NB4 (cell line): ENCODE measurements around the gene KCNK18.

Experiments
- DNase-seq: peaks from one replicate; pipeline ENCODE4 v3.0.0; 2010; ENCODE audit warnings: low read depth
- H3K4me3 ChIP-seq: one replicate; pipeline ENCODE4 v1.5.1; 2011; ENCODE audit warnings: mild to moderate bottlenecking, low read depth, low read length, moderate library complexity
- MYC ChIP-seq: IDR thresholded peaks from 2 replicates; pipeline ENCODE4 v1.6.1; 2011; ENCODE audit warnings: low read depth, low read length
- POLR2A ChIP-seq: IDR thresholded peaks from 2 replicates; pipeline ENCODE4 v1.6.1; 2011; ENCODE audit warnings: mild to moderate bottlenecking; ENCODE audit not compliant: insufficient read length; ENCODE audit errors: extremely low read depth
- TF ChIP-seq, protein P1 (sequence below): IDR thresholded peaks from 2 replicates; pipeline ENCODE4 v1.6.1; 2011; ENCODE audit warnings: low read depth, low read length
- TF ChIP-seq, protein P2 (sequence below): IDR thresholded peaks from one replicate; pipeline ENCODE4 v1.5.1; 2012; ENCODE audit warnings: low read depth, low read length

Gene KCNK18

DNA sequence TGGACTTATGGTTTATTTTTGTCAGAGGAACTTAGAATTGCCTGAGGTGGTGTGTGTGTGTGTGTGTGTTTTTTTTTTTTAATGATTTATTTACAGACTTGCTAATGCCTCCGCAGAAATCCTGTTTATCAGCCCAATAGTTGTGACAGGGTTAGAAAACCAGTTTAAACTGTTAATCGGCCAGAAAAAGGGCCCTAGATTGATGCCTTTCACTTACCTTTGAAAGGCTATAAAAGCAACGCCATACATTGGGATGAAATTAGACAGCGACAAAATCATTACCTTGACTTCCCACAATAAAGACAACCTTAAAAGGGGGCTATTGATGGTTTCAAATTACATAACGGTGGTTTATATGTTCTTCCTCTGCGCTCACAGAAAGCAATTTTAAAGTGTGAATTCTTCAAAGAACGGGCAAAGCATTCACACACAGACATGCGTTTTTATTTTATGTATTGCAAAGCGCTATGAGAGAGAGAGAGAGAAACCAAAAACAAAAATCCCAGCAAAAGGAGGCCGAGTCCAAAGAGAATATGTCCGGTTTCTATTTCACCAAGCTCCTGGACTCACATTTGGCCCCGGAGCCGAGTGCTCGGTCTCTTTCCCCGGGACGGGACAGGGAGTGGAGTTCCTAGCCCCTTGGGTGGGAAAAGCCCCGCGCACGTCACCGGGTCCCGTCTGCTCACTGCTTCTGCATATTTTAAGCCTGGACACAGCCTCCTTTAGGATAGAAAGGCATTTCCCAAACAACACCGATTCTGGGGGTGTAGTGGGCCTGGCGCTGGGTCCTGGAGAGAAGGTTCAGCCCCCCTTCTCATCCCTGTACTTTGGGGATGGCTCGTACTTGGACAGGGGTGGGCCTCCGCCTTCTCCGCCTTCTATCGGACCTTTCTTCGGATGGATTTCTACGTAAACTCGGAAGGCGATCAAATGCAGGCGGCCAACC lies 32.4 kb upstream of the KCNK18 start:
- H3K4me3 ChIP-seq: no peak overlapping the region
- no peak for DNase-seq
- TF ChIP-seq POLR2A (no peak), MYC (no peak)
- TF ChIP-seq, protein P1, sequence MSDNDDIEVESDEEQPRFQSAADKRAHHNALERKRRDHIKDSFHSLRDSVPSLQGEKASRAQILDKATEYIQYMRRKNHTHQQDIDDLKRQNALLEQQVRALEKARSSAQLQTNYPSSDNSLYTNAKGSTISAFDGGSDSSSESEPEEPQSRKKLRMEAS: no peak
- TF ChIP-seq, protein P2, sequence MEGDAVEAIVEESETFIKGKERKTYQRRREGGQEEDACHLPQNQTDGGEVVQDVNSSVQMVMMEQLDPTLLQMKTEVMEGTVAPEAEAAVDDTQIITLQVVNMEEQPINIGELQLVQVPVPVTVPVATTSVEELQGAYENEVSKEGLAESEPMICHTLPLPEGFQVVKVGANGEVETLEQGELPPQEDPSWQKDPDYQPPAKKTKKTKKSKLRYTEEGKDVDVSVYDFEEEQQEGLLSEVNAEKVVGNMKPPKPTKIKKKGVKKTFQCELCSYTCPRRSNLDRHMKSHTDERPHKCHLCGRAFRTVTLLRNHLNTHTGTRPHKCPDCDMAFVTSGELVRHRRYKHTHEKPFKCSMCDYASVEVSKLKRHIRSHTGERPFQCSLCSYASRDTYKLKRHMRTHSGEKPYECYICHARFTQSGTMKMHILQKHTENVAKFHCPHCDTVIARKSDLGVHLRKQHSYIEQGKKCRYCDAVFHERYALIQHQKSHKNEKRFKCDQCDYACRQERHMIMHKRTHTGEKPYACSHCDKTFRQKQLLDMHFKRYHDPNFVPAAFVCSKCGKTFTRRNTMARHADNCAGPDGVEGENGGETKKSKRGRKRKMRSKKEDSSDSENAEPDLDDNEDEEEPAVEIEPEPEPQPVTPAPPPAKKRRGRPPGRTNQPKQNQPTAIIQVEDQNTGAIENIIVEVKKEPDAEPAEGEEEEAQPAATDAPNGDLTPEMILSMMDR: no peak

DNA sequence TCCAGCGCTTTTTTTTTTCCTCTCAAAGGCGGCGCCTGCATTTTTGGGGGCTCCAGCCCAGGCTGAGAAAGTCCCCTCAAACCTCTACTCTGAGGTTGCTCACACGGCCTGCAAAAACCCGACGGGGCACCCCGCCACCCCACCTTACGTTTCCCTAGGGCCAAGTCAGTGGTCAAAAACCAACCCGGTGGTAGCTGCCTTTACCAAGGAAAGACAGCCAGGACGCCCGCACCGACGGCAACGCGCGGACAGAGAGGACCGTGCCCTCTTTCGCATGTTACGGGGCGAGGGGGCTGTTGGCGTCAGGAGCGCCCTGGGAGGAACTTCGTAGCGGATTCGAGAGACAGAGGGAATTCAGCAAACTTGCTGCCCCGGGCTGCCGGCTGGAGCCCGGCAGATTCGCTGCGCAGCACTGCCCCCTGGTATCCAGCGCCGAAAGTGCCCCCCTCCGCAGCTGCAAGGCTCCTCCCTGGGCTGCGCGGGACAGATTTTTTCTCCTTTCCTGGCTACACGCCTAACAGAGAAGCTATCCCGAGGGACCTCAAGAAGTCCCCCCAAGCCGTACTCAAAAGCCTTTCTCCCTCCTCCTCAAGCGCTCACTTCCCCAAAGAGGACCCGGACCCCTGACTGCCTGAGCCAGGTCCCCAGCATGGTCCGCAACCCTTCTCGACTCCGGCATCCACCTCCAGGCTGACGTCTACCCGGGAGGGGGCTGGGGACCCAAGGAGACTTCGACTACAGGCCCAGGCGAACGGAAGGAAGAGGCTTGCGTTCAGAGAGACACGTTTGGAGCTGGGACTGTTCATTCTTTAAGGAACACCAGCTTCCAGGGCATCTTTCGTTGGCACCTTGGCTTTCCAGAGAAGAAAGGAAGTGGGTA lies 31.5 kb upstream of the KCNK18 start:
- TF ChIP-seq, protein P2: peak; percentile 51
- TF ChIP-seq POLR2A: no peak
- TF ChIP-seq MYC: no peak
- TF ChIP-seq, protein P1: no peak
- H3K4me3 ChIP-seq: no peak overlapping the region
- DNase-seq: peak; percentile 53

DNA sequence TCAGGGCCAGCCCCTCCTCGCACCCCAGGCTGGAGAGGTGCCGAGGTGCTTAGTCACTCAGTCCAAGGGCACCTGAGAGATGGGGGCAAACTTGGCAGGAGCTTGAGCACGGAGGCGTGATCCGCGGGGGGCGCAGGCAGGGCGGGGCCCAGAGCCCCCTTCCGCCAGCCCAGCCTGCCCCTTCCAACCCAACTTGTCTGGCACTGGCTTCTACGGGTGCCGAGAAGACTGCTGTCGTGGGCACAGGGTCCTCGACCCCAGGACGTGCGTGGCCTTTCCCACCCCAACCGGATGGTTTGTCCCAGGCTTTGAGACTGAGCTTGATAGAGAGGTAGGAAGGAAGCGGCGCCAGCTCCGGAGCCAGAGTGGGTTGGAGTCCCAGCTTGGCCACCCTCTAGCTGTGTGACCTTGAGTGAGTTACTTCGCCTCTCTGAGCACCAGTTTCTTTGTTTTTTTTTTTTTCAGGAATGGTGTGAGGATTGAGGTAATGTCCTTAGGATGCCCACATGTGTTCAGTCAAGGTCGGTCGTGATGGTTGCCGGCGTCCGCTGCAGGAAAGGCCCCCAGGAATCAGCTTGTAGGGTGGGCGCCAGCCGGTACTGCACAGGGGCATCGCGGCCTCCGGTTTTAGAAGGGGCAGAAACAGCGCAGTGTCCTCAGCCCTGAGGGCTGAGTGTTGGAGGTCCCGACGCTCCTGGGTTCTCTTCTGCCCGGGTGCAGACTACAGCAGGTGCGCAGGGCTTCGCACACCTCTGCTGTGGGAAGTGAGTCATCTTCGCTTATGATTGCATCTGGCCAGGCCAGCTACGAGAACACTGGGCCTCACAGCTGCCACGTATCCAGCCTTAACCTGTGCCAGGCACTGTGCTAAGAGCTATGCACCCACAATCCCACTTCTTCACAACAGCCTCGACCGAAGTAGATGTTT lies 30.6 kb upstream of the KCNK18 start:
- no peak for TF ChIP-seq POLR2A
- TF ChIP-seq, protein P1: no peak
- TF ChIP-seq, protein P2: no peak
- TF ChIP-seq MYC: no peak
- H3K4me3 ChIP-seq: no peak overlapping the region
- DNase-seq: no peak

DNA sequence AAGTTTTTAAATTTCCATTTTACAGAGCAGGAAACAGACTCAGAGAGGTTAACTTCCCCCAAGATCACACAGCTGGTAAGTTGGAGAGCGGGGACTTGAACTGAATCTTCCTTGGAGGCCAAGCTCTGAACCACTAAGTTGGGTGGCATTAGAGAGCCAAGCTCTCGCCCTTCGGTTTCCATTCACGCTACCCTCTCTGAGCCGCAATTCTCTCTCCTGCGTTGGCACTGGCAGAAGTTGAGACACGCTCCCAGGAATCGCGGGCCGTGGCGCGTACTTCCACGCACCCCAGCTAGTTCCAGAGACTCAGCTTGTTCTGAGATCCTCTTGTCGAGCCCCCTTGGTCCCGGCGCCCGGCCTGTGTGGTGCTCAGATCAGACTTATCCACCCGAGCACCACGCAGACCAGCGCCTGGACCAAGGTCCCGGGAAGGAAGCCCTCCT lies 29.9 kb upstream of the KCNK18 start:
- TF ChIP-seq POLR2A: no peak
- TF ChIP-seq, protein P2: no peak
- no peak for TF ChIP-seq MYC
- TF ChIP-seq, protein P1: no peak
- no peak for DNase-seq
- H3K4me3 ChIP-seq: no peak overlapping the region
